ENCODE results near the gene LRP10. TPM values are rescaled to one million over a fixed set of nuclear protein-coding genes. Genes with fewer than 3 reads are reported as not detected.

Gene LRP10
- polyA plus RNA-seq, 1 donor from 2014 or later, result 0.22 TPM

DNA sequence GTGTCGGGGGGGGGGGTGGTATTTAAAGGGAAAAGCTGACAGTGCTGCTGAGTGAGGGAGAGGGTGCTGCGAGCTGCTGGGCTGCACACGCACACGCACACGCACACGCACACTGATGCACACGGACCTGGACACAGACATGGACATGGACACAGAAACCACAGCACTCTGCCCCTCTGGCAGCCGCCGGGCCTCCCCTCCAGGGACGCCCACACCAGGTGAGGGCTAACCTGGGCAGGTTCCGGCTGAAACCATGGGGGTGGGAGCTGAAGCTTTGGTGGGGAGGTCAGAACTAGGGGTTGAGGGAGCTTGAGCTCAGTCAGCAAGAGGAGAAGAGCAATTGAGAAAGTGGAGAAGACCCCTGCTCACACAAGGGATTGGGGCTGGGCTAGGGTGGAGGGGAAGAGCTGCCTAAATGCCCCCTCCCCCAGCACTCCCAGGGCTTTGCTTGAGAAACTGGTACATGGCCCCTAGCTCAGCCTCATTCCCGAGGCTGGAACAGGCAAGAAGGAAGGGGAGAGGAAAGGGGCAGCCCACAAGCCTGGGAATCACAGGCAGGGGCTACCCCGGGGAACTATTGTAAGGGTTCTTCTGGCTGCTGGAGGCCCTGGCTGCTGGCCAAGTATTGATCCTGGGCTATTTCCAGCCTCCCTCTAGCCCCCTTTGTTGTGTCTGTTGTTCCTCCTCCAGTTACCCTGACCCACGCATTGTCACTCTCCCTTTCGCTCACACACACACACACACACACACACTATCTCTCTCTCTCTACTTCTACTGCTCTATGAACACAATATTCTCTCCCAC is 11.8 kb downstream of the LRP10 start, which contains the start of gene REM2 (continued):
- TF ChIP-seq EZH2 (IDR thresholded peaks at IDR 0.05; ENCODE audit: borderline replicate concordance, insufficient read depth, low read length, poor library complexity, severe bottlenecking), result no peak
- TF ChIP-seq SMC3 (conservative IDR thresholded peaks at IDR 0.05; ENCODE audit: poor library complexity), result peak; percentile 23

DNA sequence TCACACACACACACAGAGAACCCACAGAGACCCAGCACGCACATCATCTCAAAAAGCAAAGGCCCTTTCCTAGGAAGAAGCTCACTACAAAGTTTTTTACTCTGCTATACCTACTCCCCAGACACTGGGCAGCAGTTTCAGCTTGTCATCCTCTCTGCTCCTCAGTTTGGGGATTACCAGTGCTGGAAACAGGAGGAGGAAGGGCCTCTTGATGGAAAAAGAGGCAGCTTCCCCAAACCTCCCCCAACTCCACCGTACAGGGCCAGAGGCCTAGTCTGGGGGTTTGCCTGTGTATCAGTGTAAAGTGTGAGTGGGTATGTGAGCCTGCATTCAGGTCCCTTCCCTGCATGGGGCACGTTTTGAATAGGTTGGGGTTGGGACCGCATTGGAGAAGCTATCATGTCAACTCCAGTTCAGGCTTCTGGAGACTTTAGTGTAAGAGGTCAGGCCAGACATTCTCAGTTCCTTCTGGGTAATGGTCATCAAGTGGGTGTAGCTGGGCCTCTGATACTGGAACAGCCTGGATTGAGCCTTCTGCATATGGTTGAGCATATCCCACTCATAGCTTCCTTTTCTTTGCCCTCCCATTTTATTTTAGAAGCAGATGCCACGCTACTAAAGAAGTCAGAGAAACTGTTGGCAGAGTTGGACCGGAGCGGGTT is 12.7 kb downstream of the LRP10 start:
- H3K27me3 ChIP-seq (ENCODE audit: insufficient read depth, low read depth, low read length), result no peaks in the 10 kb centered on the region
- H2AFZ ChIP-seq (ENCODE audit: low read depth, low read length), result no peak overlapping the region
- H3K9me3 ChIP-seq (ENCODE audit: low read length), result no peaks in the 10 kb centered on the region
- TF ChIP-seq TAF1 (IDR thresholded peaks at IDR 0.05; ENCODE audit: low read depth) (no peak), SMC3 (conservative IDR thresholded peaks at IDR 0.05; ENCODE audit: poor library complexity) (no peak), POLR2AphosphoS5 (IDR thresholded peaks at IDR 0.05) (no peak), MXI1 (conservative IDR thresholded peaks at IDR 0.05; ENCODE audit: poor library complexity, severe bottlenecking) (no peak), EZH2 (IDR thresholded peaks at IDR 0.05; ENCODE audit: borderline replicate concordance, insufficient read depth, low read length, poor library complexity, severe bottlenecking) (no peak), EP300 (conservative IDR thresholded peaks at IDR 0.05; ENCODE audit: poor library complexity, severe bottlenecking) (no peak), RAD21 (conservative IDR thresholded peaks at IDR 0.05) (no peak)
- TF ChIP-seq, protein P1, sequence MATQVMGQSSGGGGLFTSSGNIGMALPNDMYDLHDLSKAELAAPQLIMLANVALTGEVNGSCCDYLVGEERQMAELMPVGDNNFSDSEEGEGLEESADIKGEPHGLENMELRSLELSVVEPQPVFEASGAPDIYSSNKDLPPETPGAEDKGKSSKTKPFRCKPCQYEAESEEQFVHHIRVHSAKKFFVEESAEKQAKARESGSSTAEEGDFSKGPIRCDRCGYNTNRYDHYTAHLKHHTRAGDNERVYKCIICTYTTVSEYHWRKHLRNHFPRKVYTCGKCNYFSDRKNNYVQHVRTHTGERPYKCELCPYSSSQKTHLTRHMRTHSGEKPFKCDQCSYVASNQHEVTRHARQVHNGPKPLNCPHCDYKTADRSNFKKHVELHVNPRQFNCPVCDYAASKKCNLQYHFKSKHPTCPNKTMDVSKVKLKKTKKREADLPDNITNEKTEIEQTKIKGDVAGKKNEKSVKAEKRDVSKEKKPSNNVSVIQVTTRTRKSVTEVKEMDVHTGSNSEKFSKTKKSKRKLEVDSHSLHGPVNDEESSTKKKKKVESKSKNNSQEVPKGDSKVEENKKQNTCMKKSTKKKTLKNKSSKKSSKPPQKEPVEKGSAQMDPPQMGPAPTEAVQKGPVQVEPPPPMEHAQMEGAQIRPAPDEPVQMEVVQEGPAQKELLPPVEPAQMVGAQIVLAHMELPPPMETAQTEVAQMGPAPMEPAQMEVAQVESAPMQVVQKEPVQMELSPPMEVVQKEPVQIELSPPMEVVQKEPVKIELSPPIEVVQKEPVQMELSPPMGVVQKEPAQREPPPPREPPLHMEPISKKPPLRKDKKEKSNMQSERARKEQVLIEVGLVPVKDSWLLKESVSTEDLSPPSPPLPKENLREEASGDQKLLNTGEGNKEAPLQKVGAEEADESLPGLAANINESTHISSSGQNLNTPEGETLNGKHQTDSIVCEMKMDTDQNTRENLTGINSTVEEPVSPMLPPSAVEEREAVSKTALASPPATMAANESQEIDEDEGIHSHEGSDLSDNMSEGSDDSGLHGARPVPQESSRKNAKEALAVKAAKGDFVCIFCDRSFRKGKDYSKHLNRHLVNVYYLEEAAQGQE (IDR thresholded peaks at IDR 0.05; ENCODE audit: borderline replicate concordance), result no peak
- TF ChIP-seq, protein P2, sequence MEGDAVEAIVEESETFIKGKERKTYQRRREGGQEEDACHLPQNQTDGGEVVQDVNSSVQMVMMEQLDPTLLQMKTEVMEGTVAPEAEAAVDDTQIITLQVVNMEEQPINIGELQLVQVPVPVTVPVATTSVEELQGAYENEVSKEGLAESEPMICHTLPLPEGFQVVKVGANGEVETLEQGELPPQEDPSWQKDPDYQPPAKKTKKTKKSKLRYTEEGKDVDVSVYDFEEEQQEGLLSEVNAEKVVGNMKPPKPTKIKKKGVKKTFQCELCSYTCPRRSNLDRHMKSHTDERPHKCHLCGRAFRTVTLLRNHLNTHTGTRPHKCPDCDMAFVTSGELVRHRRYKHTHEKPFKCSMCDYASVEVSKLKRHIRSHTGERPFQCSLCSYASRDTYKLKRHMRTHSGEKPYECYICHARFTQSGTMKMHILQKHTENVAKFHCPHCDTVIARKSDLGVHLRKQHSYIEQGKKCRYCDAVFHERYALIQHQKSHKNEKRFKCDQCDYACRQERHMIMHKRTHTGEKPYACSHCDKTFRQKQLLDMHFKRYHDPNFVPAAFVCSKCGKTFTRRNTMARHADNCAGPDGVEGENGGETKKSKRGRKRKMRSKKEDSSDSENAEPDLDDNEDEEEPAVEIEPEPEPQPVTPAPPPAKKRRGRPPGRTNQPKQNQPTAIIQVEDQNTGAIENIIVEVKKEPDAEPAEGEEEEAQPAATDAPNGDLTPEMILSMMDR (IDR thresholded peaks at IDR 0.05; ENCODE audit: poor library complexity, severe bottlenecking), result no peak
- peak overlapping the region; percentile 97 for H3K27ac ChIP-seq (ENCODE audit: low read length)
- peaks cover 29% of the 10 kb centered on the region for H3K79me2 ChIP-seq (replicated peaks; ENCODE audit: insufficient read depth, low read length)
- no peaks in the 10 kb centered on the region for H4K20me1 ChIP-seq (ENCODE audit: insufficient read depth)
- H3K9ac ChIP-seq (ENCODE audit: low read length), result peak overlapping the region; percentile 100
- H3K4me2 ChIP-seq (ENCODE audit: low read length), result peak overlapping the region; percentile 99
- peaks cover 8% of the 10 kb centered on the region for H3F3A ChIP-seq (ENCODE audit: insufficient read depth, low read length, poor library complexity, severe bottlenecking)
- peak overlapping the region; percentile 90 for H3K4me3 ChIP-seq (ENCODE audit: low read length)
- no peaks in the 10 kb centered on the region for H3K9me2 ChIP-seq (ENCODE audit: insufficient read depth, low read length)
- no peaks in the 10 kb centered on the region for H3K36me3 ChIP-seq (ENCODE audit: insufficient read depth, low read length)

Data from neural cell (in vitro differentiated cells).